Activated CD8-positive, alpha-beta memory T cell treated with anti-CD3 and anti-CD28 coated beads for 1 hour (primary cell): ENCODE data around the gene POU1F1.
"Not testable (repeated sequence)": the region's sequence is repeated elsewhere in the genome, so short reads cannot be mapped to it uniquely, and the experiment has no call there.

Experiments
- DNase-seq, 2 donors: peaks; one replicate each; pipeline ENCODE4 v3.0.0-alpha.2; 2020; ENCODE audit warnings: low read depth in 1 of 2; ENCODE audit errors: extremely low read depth in 1 of 2

POU1F1 gene, protein sequence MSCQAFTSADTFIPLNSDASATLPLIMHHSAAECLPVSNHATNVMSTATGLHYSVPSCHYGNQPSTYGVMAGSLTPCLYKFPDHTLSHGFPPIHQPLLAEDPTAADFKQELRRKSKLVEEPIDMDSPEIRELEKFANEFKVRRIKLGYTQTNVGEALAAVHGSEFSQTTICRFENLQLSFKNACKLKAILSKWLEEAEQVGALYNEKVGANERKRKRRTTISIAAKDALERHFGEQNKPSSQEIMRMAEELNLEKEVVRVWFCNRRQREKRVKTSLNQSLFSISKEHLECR

DNA sequence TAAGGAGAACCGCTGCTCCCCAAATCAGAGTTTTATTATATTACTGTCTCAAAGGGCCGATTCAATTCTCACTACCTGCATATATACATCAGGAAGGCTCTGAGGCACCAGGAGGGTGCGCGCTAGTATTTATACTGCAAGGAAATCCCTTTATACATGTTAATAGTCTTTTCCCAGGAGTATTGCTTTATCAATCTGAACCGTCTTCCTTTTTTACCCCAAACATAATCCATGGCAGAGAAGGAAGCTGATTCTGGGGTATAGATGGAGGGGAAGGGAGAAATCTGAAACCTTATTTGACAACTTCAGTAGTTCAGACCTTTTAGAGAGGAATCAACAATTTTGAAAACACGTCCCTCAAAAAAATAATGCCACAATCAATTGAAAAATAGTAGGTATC is at the start of gene POU1F1:
POU1F1 (minus strand) TSS at position 101 of the 400 bp plus-strand sequence. CDS start 122 bp downstream, outside the sequence.
- DNase-seq = no peak

DNA sequence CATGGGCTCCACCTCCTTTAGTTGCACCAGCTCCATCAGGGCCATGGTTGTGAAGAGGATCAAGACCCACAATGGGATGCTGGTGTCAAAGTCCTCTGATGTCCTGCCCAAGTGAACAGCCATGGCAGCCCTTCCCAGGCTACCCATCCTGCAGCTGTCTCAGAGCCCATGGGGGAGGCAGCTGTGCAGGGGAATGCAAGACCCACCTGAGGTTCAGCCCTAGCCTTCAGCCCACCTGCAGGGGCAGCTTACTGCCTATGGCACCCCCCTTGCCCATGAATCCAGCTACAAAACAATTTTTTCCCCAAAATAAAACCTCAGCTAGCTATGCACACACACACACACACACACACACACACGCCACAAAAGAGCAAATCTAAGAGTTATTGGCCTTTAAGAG is 48.2 kb upstream of the POU1F1 start:
- DNase-seq = no peak

DNA sequence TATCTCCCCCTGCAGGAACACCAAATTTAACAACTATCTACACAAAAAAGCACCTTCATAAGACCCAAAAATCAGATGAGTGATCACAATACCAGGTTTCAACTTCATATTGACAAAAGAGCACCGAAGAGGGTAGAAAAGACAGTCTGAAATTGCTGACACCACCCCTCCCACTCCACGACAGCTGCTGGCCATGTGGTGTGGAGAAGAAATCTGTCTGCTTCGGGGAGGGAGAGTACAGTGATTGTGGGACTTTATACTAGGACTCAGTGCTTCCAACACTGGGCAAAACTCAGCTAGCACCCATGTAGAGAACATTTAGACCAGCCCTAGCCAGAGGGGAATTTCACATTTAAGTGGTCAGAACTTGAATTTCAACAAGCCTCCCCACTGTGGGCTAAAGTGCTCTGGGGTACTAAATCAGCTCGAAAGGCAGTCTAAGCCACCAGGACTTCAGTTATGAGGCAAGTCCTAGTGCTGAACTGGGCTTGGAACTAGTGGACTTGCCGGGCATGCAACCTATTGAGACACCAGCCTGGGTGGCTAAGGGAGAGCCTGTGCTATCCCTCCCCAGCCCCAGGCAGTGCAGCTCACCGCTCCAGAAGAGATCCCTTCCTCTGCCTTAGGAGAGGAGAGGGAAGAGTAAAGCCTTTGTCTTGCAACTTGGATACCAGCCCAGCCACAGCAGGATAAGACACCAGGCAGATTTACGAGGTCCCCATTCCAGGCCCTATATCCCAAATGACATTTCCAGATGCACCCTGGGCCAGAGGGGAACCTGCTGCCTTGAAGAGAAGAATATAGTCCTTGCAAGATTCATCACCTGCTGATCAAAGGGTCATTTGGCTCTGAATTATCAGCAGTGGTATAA is 44.6 kb upstream of the POU1F1 start:
- no peak for DNase-seq

DNA sequence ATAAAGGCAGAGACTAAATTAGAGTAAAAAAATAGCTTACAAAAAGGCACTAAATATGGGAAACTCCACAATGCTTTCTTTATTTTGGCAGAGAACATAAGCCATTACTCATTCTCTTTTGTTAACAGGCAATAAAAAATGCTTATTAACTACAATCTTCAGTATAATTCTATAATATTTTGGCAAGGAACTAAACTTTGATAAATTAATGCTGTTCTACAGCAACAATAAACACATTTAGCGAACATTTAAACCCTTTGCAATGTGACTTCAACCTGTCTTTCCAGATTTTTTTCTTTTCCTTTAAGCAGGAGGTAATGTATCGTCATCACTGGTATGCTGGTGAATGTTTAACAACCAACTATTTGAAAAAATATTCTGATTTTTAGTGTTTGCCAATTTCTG is 42.2 kb upstream of the POU1F1 start:
- DNase-seq = no peak

DNA sequence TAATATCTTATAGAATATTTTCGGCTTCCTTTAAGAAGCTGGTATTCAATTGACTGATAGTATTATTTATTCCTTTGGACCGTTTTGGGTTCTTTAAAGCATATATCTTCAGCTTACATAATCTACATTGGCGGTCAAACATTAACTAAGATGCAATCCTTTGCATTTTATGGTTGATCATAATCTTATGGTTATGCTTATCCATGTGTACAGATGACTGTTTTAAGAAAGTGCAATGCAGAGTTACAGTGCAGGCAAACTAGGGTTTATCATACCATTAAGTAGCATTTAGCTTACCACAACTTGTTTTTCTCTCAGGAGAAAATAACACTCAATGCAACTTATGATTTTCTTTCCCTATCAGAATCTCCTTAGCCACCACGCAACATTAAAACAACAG is 41.4 kb upstream of the POU1F1 start:
- no peak for DNase-seq

DNA sequence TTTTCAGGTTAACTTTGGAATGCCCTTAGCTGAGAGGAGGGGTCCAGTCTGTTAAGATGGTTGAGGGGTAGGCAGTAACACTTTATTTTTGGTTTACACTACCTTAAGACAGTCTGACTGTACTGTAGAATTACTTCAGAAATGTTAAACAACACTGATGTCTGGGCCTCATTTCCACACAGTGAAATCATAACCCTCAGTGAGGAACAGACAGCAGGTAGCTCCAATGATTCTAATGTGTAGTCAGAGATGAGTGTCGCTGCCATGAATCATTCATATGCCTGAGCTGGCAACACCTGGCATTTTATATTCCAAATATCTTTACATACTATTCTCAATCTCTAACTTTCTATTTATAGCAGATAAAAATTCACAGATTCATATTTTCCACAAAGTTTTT is 37.3 kb upstream of the POU1F1 start:
- DNase-seq = no peak

DNA sequence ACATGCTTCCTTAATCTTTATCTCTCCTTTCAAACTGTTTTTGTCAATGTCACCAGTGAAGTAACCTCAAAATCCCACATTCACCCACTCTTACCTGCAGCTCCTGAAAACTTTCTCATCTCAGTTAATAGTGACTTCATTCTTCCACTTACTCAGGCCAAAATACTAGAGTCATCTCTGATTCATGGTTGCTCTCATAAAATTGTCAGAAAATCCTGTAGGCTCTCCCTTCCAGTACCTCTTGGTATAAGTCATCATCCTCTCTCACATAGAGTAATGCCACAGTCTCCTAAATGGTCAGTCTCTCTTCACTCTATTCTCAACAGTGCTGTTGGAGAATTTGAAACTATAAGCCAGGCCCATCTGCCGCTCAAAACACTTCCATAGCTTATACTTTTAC is 34.9 kb upstream of the POU1F1 start:
- no peak for DNase-seq

DNA sequence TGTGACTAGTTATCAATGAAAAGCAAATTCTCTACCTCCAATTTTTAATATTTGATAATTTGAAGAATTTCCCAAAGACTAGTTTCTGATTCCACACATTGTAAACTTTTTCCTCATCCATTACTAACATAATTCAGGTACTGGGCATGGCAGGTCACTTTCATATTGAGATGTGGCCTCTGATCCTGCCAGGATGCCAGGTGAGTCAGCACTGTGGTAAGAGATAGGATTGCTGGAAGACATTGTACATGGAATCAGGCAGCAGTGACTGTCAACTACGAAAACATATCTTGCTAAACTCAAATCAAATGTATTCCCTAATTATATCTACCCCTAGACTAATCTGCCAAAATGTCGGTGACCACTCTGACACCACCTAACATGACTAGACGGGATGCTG is 33.2 kb upstream of the POU1F1 start:
- DNase-seq = no peak

DNA sequence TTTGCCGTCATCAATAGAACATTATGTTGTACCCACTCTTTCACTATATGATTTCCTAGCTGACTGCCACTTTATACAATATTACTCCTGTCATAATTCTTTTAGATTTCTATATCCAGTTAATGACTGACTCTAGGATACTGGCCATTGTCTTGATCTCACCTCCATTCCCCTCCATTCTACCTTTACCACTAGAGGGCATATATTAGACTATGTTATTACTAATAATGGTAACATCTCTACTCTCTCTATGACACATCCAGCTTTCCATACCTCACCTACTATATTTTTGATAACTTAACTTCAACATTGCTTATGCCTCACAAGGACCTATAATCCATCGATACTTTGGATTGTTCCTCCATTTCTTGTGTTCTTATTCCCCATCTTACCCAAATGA is 31.4 kb upstream of the POU1F1 start:
- no peak for DNase-seq

DNA sequence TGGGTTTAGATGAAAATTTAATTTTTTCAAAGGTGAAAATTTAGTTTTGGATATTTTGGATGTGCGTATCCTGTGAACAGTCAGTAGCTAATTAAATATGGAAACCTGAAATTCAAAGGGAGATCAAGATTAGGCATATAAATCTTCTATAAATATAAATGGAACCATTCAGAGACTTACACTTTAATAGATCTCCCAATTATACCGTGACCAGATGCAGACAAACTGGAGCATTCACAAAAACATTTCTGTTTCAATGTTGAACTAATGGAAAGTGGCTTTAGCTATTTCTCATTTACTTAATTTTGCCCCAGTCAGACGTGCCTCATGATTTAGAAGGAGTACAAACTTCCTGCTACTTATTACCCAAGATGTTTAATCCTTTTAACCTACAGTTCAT is 29.1 kb upstream of the POU1F1 start:
- no peak for DNase-seq

DNA sequence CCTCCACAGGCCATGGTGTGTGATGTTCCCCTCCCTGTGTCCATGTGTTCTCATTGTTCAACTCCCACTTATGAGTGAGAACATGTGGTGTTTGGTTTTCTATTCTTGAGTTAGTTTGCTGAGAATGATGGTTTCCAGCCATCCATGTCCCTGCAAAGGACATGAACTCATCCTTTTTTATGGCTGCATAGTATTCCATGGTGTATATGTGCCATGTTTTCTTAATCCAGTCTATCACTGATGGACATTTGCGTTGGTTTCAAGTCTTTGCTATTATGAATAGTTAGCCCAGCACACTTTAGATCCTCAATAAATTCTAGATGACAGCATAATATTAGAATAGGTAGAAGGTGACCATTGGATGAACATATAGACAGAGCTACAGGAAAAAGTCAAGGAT is 28.6 kb upstream of the POU1F1 start:
- DNase-seq = not testable (repeated sequence)

DNA sequence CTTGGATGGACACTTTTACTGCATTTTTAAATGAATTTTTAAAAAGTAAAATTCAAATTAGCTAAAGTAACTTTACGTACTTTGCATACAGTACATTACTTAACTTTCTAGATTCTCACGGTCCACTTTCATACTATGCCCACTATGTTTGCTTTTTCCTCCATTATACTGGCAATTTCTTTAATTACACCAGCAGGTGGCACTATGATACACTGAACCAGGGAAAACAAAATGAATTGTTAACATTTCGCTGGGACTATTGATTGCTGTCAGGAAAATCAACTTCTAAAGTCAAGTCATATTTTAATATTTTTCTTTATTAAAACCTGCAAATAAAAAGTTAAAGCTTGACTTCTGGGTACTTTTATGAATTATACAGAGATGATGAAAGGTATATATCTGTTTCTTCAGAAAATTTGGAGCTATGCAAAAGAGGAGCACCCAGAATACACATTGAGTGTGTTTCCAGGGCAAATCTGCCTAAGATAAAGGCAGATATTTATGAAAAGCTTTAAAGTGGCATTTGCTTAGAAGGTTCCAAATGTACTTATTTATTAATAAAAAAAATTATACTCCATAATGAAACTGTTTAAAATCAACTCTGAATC is 21.8 kb upstream of the POU1F1 start:
- DNase-seq = no peak

DNA sequence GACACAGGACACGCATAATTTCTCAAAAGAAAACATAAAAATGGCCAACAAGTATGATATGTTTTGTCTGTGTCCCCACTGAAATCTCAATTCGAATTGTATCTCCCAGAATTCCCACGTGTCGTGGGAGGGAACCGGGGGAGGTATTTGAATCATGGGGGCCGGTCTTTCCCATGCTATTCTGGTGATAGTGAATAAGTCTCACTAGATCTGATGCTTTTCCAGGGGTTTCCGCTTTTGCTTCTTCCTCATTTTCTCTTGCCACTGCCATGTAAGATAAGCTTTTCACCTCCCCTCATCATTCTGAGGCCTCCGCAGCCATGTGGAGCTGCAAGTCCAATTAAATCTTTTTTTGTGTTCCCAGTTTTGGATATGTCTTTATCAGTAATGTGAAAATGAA is 12.1 kb upstream of the POU1F1 start:
- DNase-seq = no peak

DNA sequence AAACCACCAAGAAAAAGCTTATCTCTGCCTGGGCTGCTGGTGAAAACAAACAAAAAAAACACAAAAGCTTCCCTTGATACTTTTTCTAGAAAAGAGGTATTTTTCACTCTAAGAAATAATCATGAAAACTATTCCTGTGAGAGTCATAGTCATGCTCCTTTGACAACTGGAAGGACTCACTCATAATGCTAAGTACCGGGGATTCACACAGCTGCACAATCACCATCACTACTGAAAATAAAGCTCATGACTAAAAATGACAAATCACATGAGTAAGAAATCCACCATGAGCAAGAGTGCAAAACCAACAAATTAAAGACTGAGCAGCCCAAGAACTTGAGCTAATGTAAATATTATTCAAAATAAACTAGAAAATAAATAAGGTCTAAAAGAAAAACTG is 10.6 kb upstream of the POU1F1 start:
- DNase-seq = no peak

DNA sequence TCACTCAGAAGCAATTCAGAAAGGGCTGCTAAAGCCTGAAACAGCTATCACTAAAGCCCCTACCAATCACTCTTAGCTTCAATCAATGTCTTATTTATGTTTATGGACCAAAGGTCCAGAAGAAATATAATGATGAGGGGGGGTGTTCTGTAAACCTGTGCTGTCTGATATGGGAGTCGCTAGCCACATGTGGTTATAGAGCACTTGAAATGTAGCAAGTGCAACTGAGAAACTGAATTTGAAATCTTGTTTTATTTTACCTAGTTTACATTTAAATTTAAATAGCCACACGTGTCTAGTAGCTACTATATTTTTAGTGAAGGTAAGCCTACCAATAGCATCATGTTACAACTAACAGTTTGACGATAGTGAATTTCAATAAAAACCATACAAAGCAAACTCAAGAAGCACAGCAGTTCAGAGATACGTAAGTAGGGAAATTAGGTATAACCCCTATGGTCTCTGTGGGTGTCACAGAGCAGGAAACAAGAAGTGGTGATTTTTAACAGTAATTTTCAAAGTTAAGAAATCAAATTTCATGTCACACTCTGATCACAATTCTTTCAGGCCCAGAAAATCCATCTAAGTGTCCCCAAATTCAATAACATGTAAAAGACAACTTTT is 3.6 kb downstream of the POU1F1 start:
- no peak for DNase-seq

DNA sequence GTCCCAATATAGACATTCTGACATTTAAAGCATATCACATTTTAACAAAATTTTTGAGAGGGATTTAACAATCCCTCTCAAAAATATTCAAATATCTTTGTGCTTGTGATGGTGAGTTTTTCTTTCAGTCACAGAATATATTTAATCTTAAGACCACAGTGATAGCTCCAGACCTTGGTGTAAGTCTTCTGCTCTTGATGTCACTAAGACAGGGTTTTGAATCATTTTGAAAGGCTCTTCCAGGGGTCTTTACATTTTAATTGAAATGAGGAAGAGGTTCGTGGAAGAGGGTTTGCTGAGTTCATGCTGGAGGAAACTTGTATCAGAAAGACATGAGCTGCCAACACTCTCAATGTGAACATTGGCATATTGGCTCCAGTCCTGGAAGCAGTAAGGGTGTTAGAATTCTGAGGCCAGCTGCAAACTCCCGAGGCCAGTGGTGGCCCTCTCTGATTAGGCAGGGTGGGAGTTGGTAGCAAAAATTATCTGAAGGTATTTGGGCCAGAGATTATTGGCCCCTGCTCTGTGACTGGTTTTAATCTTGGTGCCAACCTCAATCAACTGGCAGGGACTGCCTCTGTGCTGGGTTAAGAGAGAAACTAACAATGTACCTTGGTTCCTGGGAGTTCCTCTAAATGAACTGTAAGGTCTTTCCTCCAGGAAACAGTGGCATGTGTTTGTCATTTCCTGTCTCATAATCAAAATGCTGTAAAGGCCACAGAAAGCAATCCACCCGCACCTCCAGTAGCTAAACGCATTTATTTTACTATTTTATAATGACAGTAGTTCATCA is 5.3 kb downstream of the POU1F1 start:
- DNase-seq = no peak

DNA sequence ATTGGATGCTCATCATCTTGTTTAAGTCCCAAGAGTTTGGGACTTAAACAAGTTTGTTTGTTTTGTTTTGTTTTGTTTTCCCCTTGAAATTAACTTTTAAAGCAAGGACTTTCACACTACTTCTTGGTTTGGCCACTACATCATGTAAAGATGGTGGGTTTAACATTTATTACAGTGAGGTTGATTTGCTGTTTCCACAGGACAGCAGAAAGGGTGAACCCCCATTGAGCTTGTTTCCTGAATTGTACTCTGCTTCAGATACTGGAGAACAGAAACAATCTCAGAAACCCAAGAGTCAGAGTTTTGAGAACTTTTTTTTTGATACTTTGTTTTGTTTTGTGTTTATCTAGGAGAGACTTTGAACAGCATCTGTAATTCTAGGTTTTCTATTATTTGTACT is 6.7 kb downstream of the POU1F1 start:
- DNase-seq = no peak

DNA sequence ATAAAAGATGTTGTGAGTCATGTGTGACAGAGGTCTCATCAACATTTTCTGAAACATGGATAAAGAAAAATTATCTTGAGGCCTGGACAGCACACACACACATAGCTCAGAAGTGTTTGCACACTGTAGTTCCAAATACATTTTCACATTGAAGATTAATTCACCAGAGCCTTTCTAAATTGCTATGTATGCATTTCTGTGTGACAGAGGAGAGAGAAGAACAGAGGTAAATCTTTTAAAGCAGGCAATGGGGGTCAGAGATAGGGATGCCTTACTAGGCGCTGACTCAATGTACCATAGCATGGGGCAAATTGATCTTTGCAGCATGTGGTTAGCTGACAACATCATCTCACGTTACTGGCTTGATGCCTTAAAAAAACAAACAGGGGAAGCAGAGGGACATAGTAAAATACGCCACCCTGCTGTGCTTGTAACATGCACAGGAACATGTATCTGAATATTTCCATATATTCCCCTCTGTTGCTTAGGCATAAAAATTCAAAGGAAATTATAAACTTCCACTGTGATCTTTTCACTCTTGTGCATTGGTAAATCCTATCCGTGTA is 7.7 kb downstream of the POU1F1 start:
- no peak for DNase-seq

DNA sequence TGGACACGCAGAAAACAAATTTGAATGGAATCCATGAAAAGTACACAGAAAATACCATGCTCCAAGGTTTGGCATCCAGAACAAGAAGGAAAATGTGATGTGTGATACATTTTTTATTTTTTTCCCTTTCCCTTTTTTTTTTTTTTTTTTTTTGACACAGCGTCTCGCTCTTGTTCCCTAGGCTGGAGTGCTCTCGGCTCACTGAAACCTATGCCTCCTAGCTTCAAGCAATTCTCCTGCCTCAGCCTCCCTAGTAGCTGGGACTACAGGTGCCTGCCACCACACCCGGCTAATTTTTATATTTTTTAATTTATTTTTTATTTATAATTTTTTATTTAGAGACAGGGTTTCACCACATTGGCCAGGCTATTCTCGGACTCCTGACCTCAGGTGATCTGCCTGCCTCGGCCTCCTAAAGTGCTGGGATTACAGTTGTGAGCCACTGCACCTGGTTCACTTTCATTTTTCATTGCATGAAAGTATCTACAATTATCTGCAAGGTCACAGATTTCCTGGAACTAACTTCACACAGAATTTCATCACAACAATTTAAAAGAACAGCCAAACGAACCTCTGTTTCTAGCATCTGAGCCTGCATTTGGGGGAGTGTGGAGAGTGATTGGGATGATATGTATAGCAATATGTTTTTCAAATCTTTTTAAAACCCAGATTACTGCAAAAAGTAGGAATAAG is 8.3 kb downstream of the POU1F1 start:
- DNase-seq = no peak

DNA sequence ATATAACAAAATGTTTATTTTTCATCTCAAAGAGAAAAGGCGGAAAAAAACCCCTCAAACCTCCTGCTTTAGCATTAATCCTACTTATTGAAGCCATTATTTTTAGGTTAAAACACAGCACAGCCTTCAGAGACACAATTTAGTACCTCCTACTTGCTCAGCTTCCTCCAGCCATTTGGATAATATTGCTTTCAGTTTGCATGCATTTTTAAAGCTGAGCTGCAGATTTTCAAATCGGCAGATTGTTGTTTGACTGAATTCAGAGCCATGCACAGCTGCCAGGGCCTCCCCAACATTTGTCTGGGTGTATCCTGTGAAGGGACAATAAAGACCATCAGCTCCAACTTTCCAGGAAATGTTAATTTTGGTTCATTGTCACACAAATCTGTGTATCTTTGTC is 14.5 kb downstream of the POU1F1 start:
- no peak for DNase-seq
